HG02588 (cell line): Measurements from ENCODE around the gene TAF11L12.
"Not testable (repeated sequence)": the region's sequence is repeated elsewhere in the genome, so short reads cannot be mapped to it uniquely, and the experiment has no call there.

ENCODE experiments used
- ATAC-seq: cut with Tn5 transposase; IDR thresholded peaks from one replicate; pipeline ENCODE4 v1.9.1; 2021; ENCODE audit warnings: mild to moderate bottlenecking, moderate library complexity; ENCODE audit not compliant: unreplicated experiment

The TAF11L12 gene

DNA sequence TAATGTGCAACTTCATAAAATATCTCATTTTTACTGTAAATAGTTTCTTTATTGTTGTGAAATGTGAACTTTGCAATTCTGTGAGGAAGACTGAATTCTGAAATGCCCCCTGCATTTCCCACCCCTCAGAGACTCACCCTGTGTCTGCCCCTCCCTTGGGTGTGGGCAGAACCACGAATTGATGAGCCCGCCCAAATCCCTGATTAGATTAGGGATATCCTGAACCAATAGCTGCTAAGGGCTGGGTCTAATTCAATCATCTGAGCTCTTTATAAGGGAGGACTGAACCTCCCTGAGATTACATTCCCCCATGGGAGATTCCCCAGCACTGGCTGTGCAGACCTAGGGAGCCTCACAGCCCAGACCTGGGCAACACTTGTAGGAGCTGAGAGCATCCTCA lies at the start of gene TAF11L12:
Gene TAF11L12, plus strand, starts transcription at position 301 of the 400 bp plus-strand sequence.
- not testable (repeated sequence) for ATAC-seq

- ATAC-seq = not testable (repeated sequence)
Measured at GRCh38 chr5:17585658-17586057, 24.5 kb upstream of the TAF11L12 start, which contains the start of gene TAF11L7. Gene TAF11L7, minus strand, starts transcription at chr5:17585758.

DNA sequence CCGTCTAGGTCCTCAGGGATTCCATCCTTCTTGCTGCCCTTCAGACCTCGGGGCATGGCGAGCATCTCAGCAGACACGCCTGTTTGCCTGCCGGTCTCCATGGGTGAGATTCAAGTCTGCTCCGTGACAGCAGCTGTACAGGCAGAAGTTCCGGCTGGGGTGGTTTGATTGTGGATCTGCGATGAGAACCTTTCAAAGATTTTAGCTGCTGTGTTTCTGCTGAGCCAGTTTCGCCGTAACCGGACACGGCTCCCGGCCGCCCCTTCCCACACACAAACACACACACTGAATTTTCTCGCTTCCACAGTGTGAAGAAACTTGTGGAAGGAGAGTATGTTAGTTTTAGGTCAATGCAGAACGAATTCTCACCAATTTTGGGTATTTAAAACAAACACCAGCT lies 19.3 kb upstream of the TAF11L12 start, which contains the start of gene TAF11L8:
Gene TAF11L8, minus strand, starts transcription at position 101 of the 400 bp plus-strand sequence.
- ATAC-seq = not testable (repeated sequence)

DNA sequence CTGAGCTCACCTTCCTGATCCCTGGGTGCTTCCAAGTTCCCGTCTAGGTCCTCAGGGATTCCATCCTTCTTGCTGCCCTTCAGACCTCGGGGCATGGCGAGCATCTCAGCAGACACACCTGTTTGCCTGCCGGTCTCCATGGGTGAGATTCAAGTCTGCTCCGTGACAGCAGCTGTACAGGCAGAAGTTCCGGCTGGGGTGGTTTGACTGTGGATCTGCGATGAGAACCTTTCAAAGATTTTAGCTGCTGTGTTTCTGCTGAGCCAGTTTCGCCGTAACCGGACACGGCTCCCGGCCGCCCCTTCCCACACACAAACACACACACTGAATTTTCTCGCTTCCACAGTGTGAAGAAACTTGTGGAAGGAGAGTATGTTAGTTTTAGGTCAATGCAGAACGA lies 15.9 kb upstream of the TAF11L12 start, which contains the start of gene TAF11L9:
Gene TAF11L9, minus strand, starts transcription at position 140 of the 400 bp plus-strand sequence.
- ATAC-seq = not testable (repeated sequence)

GRCh38 chr5:17597728-17598127 lies 12.5 kb upstream of the TAF11L12 start, which contains the start of gene TAF11L10:
Gene TAF11L10, minus strand, starts transcription at chr5:17597828.
- ATAC-seq = not testable (repeated sequence)

DNA sequence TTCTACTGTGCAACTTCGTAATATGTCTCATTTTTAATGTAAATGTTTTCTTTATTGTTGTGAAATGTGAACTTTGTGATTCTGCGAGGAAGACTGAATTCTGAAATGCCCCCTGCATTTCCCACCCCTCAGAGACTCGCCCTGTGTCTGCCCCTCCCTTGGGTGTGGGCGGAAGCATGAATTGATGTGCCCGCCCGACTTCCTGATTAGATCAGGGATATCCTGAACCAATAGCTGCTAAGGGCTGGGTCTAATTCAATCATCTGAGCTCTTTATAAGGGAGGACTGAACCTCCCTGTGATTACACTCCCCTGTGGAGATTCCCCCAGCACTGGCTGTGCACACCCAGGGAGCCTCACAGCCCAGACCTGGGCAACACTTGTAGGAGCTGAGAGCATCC lies 6.3 kb upstream of the TAF11L12 start, which contains the start of gene TAF11L11:
Gene TAF11L11, plus strand, starts transcription at position 304 of the 400 bp plus-strand sequence.
- ATAC-seq = not testable (repeated sequence)

GRCh38 chr5:17604951-17605350 lies 5.2 kb upstream of the TAF11L12 start:
- ATAC-seq = no peak

GRCh38 chr5:17607461-17607860 lies 2.7 kb upstream of the TAF11L12 start:
- not testable (repeated sequence) for ATAC-seq

DNA sequence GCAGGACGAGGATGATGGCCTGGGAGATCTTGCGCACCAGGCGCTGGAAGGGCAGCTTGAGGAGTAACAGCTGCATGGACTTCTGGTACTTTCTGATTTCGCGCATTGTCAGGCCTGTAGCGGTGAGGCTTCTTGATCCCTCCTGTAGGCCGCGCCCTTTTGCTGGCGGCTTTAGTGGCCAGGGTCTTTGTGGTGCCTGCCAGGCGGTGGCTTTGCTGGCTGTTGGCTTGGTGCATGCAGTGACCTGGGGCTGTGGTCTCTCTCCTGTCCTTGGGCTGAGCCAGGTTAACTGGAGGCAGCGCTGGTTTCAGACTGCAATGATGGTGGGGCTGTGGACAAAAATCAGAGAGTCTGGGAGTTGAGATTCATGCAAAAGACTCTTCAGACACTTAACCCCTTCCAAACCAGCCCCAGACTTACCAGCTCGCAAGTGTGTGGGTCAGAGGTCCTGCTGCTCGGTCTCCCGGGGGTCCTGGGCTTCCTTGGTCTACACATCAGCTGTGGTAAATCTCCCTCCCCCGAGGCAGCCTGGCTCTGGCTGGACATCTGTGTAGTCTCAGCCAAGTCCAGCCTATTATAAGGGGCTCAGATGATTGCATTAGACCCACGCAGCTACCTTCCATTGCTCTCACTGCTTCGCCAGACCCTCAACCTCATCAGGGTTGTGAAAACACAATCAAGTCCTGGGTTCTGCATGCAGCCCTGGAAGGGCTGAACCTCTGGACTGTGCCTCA lies 4.8 kb downstream of the TAF11L12 start:
- ATAC-seq = no peak

DNA sequence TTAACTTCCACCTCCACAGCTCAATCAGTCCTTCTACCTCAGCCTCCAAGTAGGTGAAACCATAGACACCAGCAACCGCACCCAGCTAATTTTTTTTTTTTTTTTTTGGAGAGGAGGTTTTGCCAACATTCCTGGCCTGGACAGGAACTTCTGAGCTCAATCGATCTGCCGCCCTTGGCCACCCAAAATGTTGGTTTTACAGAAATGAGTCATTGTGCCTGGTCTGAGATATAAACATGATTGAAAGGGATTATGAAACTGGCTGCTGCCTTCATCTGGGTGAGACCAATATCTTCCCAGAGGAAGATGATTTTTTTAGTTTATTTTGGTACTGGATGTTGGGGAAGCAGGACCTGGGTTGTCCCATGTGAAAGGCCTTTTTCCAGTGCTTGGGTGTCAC lies 9.2 kb downstream of the TAF11L12 start:
- no peak for ATAC-seq

DNA sequence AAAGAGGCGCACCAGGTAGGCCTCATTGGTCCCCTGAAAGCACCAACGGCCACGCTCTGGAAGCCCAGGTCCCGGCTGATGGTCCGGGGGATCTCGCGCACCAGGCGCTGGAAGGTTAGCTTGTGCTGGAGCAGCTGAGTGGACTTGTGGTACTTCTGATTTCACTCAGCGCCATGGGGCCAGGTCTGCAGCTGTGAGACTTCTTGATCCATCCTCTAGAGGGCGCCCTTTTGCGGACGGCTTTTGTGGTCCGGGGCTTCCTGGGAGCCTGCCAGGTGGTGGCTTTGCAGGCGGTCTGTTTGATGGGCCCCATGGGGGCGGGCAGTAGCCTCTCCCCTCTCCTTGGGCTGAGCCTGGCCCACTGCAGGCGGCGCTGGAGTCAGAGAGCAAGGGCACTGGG lies 10.4 kb downstream of the TAF11L12 start:
- ATAC-seq = no peak

GRCh38 chr5:17625686-17626085 lies 15.5 kb downstream of the TAF11L12 start:
- ATAC-seq = no peak

GRCh38 chr5:17631788-17632187 lies 21.6 kb downstream of the TAF11L12 start, which contains the start of gene TAF11L13:
Gene TAF11L13, plus strand, starts transcription at chr5:17632088.
- not testable (repeated sequence) for ATAC-seq

DNA sequence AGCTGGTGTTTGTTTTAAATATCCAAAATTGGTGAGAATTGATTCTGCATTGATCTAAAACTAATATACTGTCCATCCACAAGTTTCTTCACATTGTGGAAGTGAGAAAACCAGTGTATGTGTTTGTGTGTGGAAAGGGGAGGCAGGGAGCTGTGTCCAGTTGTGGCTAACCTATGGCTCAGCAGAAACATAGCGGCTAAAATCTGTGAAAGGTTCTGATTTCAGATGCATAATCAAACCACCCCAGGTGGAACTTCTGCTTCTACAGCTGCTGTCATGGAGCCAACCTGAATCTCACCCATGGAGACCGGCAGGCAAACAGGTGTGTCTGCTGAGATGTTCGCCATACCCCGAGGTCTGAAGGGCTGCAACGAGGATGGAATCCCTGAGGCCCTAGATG lies 24.0 kb downstream of the TAF11L12 start, which contains the start of gene TAF11L14:
Gene TAF11L14, plus strand, starts transcription at position 301 of the 400 bp plus-strand sequence.
- ATAC-seq = no peak

GRCh38 chr5:17649232-17649631 lies 39.0 kb downstream of the TAF11L12 start:
- not testable (repeated sequence) for ATAC-seq

DNA sequence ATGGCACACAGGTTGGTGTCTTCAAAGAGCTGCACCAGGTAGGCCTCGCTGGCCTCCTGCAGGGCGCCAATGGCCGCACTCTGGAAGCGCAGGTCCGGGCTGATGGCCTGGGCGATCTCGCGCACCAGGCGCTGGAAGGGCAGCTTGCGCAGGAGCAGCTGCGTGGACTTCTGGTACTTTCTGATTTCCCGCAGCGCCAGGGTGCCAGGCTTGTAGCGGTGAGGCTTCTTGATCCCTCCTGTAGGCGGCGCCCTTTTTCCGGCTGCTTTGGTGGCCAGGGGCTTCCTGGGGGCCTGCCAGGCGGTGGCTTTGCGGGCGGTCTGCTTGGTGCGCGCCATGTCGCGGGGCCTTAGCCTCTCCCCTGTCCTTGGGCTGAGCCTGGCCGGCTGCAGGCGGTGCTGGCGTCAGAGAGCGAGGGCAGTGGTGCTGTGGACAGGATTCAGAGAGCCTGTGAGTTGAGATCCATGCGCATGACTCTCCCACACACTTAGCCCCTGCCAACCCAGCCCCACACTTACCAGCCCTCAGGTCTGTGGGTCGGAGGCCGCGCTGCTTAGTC lies 45.1 kb downstream of the TAF11L12 start:
- ATAC-seq = not testable (repeated sequence)

DNA sequence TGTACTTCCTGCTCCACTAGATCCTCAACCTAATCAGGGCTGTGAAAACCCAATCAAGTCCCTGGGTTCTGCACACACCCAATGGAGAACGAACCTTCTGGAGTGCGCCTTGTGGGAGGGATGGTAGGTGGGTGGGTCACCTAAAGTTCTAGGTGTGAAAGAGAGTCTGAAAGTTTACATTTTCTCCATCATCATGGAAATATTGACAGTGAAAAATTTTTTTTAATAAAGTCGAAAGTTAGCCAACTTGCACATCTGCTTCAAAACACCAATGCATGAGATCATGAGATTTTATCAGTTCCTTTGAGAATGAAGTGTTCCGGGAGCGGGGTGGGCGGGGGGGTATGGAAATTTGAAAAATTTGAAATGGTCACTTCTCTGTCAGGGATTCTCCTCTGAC lies 45.7 kb downstream of the TAF11L12 start:
- ATAC-seq = no peak
